Measurements from ENCODE around the gene STXBP6. TPM values are rescaled to one million over a fixed set of nuclear protein-coding genes. Genes with fewer than 3 reads are reported as not detected.
A peak's percentile ranks its signal among the peaks of the same experiment; 100 is the strongest.

The STXBP6 gene
- total RNA-seq, 1 donor from 2014 or later = 16.9 TPM

- no peak for DNase-seq (ENCODE audit: low read depth in 2 of 2)
Observed at GRCh38 chr14:25052921-25053320, 3.0 kb upstream of the STXBP6 start.

- no peak for DNase-seq (ENCODE audit: low read depth in 2 of 2)
Observed at GRCh38 chr14:25052385-25052784, 2.4 kb upstream of the STXBP6 start.

GRCh38 chr14:25050269-25051150, 563 bp upstream of the STXBP6 start:
- peak; percentile 4 to 33 for DNase-seq (ENCODE audit: low read depth in 2 of 2)

- DNase-seq (ENCODE audit: low read depth in 2 of 2) = peak in 1 of 2 donors; percentile 1
Observed at GRCh38 chr14:25049093-25049567, 817 bp downstream of the STXBP6 start.

GRCh38 chr14:25048170-25049016, 1.6 kb downstream of the STXBP6 start:
- no peak for DNase-seq (ENCODE audit: low read depth in 2 of 2)

- DNase-seq (ENCODE audit: low read depth in 2 of 2) = no peak
Observed at GRCh38 chr14:25046301-25046943, 3.5 kb downstream of the STXBP6 start.

- DNase-seq (ENCODE audit: low read depth in 2 of 2) = no peak
Observed at GRCh38 chr14:25044106-25044698, 5.7 kb downstream of the STXBP6 start.

- DNase-seq (ENCODE audit: low read depth in 2 of 2) = peak; percentile 21 to 24
Observed at GRCh38 chr14:25042362-25043299, 7.3 kb downstream of the STXBP6 start.

GRCh38 chr14:25041898-25042297, 8.0 kb downstream of the STXBP6 start:
- DNase-seq (ENCODE audit: low read depth in 2 of 2) = no peak

GRCh38 chr14:25041484-25041883, 8.5 kb downstream of the STXBP6 start:
- DNase-seq (ENCODE audit: low read depth in 2 of 2) = no peak

GRCh38 chr14:25039933-25040332, 10.0 kb downstream of the STXBP6 start:
- no peak for DNase-seq (ENCODE audit: low read depth in 2 of 2)

- DNase-seq (ENCODE audit: low read depth in 2 of 2) = no peak
Observed at GRCh38 chr14:25038044-25038668, 11.8 kb downstream of the STXBP6 start.

- no peak for DNase-seq (ENCODE audit: low read depth in 2 of 2)
Observed at GRCh38 chr14:25037032-25037431, 12.9 kb downstream of the STXBP6 start.

GRCh38 chr14:25034803-25035681, 14.9 kb downstream of the STXBP6 start:
- DNase-seq (ENCODE audit: low read depth in 2 of 2) = no peak

- DNase-seq (ENCODE audit: low read depth in 2 of 2) = no peak
Observed at GRCh38 chr14:25033358-25033757, 16.6 kb downstream of the STXBP6 start.

GRCh38 chr14:25032092-25032784, 17.7 kb downstream of the STXBP6 start:
- DNase-seq (ENCODE audit: low read depth in 2 of 2) = peak in 1 of 2 donors; percentile 2

GRCh38 chr14:25026476-25027137, 23.3 kb downstream of the STXBP6 start:
- no peak for DNase-seq (ENCODE audit: low read depth in 2 of 2)

- no peak for DNase-seq (ENCODE audit: low read depth in 2 of 2)
Observed at GRCh38 chr14:25019892-25020291, 30.1 kb downstream of the STXBP6 start.
